ENCODE data around the gene ZSWIM6.

Gene ZSWIM6

DNA sequence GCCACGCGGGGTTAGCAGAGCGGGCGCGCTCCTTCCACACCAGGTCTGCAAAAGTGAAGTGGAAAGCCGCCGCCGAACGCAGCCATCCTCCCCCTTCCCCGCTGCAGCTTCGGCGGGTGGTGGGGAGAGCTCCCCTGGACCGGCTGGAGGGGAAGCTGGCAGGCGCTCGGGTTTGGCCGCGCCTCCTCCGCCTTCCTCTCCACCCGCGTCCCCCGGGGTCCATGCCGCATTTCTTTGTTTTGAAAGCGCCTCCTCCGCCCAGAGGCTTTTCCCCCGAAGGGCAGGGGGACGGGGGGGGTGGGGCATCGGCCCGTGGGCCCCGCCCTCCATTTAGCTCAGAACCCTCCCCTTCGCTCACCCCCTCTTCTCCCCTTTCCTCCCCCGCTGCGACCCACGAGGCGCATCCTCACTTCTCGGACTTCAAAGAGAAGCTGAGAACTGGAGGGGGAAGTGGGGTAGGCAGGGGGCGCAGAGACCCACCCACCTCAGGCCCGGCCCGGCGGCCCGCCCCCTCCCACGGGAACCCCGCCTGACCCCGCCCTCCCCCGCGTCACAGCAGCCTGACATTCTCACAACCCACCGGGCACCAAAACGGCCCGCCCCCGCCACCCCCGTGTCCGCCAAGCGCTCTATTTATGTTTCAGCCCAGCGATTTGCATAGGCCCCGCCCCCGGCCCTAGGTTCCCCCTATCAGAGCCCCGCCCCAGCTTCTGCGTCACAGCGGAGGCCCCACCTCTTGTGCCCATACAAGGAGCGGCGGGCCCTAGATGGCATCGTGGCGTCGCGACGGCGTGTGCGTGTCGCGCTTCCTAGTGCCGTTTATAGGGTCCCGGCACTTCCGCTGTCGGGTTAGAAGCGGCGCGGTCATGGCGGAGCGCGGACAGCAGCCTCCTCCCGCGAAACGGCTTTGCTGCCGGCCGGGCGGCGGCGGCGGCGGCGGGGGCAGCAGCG is at the start of gene ZSWIM6:
ZSWIM6 (plus strand) TSS at position 852 of the 951 bp plus-strand sequence; CDS start at position 867, 15 bp downstream.
- Histone ChIP-seq H3K9ac (ENCODE audit: low read length in 2 of 2) (peak within 1 kb of the TSS; percentile 89 to 90), H3K27me3 (ENCODE audit: control insufficient read depth in 1 of 2, insufficient read depth in 2 of 2, low read length in 2 of 2) (no peaks in the 10 kb centered on the region), H3K4me1 (ENCODE audit: control insufficient read depth, insufficient read depth, low read length) (peaks cover 35% of the 10 kb centered on the region), H3K9me3 (ENCODE audit: control insufficient read depth in 2 of 2, low read length in 2 of 2) (no peaks in the 10 kb centered on the region), H3K27ac (ENCODE audit: low read length) (peak within 1 kb of the TSS; percentile 91), H3K36me3 (ENCODE audit: control insufficient read depth in 2 of 2, insufficient read depth in 2 of 2, low read length in 2 of 2) (no peaks in the 10 kb centered on the region), H3K4me3 (ENCODE audit: low read length in 2 of 2) (peak within 1 kb of the TSS; percentile 93 to 96)

DNA sequence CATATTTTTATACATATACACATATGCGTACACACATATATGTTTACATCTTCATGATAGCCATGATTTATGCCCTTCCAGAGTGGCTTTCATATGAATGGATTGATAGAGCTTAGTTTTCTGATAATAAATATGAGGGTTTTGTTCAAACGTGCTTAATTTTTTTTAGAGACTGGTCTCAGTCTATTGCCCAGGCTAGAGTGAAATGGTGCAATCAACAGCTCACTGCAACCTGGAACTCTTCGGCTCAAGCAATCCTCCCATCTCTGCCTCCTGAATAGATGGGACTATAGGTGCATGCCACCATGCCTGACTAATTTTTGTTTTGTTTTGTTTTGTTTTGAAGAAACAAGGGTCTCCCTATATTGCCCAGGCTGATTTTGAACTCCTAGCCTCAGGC is 48.6 kb upstream of the ZSWIM6 start:
- peaks cover 7% of the 10 kb centered on the region for H3K4me1 ChIP-seq (ENCODE audit: control insufficient read depth, insufficient read depth, low read length)
- H3K36me3 ChIP-seq (ENCODE audit: control insufficient read depth in 2 of 2, insufficient read depth in 2 of 2, low read length in 2 of 2) = no peaks in the 10 kb centered on the region
- H3K27me3 ChIP-seq (ENCODE audit: control insufficient read depth in 1 of 2, insufficient read depth in 2 of 2, low read length in 2 of 2) = no peaks in the 10 kb centered on the region
- no peaks in the 10 kb centered on the region for H3K9me3 ChIP-seq (ENCODE audit: control insufficient read depth in 2 of 2, low read length in 2 of 2)
- no peak overlapping the region for H3K4me3 ChIP-seq (ENCODE audit: low read length in 2 of 2)
- H3K9ac ChIP-seq (ENCODE audit: low read length in 2 of 2) = no peak overlapping the region
- H3K27ac ChIP-seq (ENCODE audit: low read length) = no peak overlapping the region

DNA sequence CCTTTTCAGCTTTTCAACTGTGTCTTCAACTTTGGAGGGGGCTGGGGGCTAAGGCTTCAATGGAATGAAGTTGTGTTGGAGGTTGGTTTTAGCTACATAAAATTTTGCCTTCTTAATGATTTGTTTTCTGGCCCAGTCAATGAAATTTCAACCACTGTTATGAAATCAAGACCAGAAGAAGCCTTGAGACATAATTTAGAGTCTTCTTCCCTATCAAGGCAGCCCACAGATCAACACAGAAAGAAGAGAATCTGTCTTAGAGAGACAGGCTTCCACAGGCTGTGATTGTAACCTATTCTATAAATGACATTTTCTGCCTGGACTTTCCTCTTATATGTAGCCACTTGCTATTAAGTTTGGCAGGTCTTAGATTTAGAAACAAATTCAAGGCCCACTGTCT is 46.5 kb upstream of the ZSWIM6 start:
- H3K36me3 ChIP-seq (ENCODE audit: control insufficient read depth in 2 of 2, insufficient read depth in 2 of 2, low read length in 2 of 2) = no peaks in the 10 kb centered on the region
- H3K4me3 ChIP-seq (ENCODE audit: low read length in 2 of 2) = no peak overlapping the region
- no peak overlapping the region for H3K9ac ChIP-seq (ENCODE audit: low read length in 2 of 2)
- peaks cover 3% of the 10 kb centered on the region for H3K4me1 ChIP-seq (ENCODE audit: control insufficient read depth, insufficient read depth, low read length)
- H3K27ac ChIP-seq (ENCODE audit: low read length) = no peak overlapping the region
- no peaks in the 10 kb centered on the region for H3K27me3 ChIP-seq (ENCODE audit: control insufficient read depth in 1 of 2, insufficient read depth in 2 of 2, low read length in 2 of 2)
- H3K9me3 ChIP-seq (ENCODE audit: control insufficient read depth in 2 of 2, low read length in 2 of 2) = no peaks in the 10 kb centered on the region

DNA sequence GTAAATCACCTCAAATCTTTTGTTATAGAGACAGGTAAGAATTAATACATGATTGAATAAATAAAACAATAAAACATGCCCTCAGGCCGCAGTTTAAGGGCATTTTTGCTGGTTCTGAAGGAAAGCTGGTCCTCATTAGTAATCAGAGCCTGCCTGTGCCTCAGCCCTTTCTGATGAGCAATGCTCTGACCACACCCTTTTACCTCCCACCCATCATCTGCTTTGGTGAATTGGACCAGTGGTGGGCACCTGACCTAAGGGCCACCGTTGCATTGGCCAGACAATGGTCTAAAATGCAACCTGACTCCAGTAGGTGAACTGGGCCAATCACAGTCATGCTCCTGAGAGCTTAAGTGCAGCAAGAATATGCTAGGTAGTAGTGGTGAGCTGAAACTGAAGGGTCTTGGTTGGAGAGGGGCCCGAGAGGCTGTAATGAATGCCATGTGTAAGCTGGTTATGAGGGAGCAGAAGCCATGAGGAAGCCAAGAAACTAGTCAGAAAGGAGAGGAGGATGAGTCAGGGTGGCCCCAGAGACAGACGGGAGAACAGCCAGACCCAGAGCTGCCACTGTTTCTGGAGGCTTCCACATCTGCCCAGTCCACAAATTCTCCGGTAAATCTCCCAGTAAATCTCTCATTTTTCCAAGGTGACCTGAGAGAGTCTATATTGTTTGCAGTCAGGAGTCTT is 45.5 kb upstream of the ZSWIM6 start:
- Histone ChIP-seq H3K9me3 (ENCODE audit: control insufficient read depth in 2 of 2, low read length in 2 of 2) (no peaks in the 10 kb centered on the region), H3K36me3 (ENCODE audit: control insufficient read depth in 2 of 2, insufficient read depth in 2 of 2, low read length in 2 of 2) (no peaks in the 10 kb centered on the region), H3K9ac (ENCODE audit: low read length in 2 of 2) (no peak overlapping the region), H3K4me3 (ENCODE audit: low read length in 2 of 2) (no peak overlapping the region), H3K4me1 (ENCODE audit: control insufficient read depth, insufficient read depth, low read length) (peaks cover 10% of the 10 kb centered on the region), H3K27me3 (ENCODE audit: control insufficient read depth in 1 of 2, insufficient read depth in 2 of 2, low read length in 2 of 2) (no peaks in the 10 kb centered on the region), H3K27ac (ENCODE audit: low read length) (no peak overlapping the region)

DNA sequence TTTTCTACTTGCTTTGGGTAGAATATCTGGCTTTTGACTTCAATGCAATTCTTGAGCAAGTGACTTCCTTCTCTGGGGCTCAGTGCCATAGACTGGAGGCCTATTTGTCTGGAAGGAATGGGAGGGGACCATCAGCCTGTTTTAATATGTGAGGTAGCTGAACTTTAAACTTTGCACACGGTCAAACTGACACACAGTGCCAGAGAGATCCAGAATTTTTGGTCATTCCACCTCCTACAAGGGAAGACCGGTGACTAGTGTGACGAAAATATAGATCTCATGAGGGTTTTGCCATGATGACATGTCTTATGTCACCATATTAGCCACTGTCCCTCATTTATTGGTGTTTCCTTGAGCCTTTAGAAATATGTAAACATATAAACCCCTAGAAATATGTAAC is 44.6 kb upstream of the ZSWIM6 start:
- Histone ChIP-seq H3K4me1 (ENCODE audit: control insufficient read depth, insufficient read depth, low read length) (peaks cover 10% of the 10 kb centered on the region), H3K36me3 (ENCODE audit: control insufficient read depth in 2 of 2, insufficient read depth in 2 of 2, low read length in 2 of 2) (no peaks in the 10 kb centered on the region), H3K4me3 (ENCODE audit: low read length in 2 of 2) (no peak overlapping the region), H3K27me3 (ENCODE audit: control insufficient read depth in 1 of 2, insufficient read depth in 2 of 2, low read length in 2 of 2) (no peaks in the 10 kb centered on the region), H3K9ac (ENCODE audit: low read length in 2 of 2) (no peak overlapping the region), H3K27ac (ENCODE audit: low read length) (no peak overlapping the region), H3K9me3 (ENCODE audit: control insufficient read depth in 2 of 2, low read length in 2 of 2) (no peaks in the 10 kb centered on the region)

DNA sequence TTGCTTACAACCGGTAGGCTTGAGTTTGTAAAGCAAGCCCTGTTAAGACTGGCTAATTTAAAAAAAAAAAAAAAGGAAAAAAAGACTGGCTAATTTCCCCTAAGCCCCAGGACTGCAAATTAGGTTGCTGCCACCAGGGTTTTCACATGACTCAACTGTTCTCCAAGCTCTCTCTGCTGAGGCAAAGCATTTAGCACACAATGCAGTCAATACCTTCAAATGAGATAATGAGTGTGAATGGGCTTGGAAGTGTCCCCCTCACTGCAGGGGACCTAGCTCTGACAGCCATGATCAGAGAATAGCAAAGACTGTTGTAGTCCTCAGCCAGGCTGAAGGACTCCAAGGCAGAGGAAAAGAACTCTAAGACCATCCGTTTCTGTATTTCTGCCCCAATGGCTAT is 42.8 kb upstream of the ZSWIM6 start:
- Histone ChIP-seq H3K9ac (ENCODE audit: low read length in 2 of 2) (no peak overlapping the region), H3K4me3 (ENCODE audit: low read length in 2 of 2) (no peak overlapping the region), H3K9me3 (ENCODE audit: control insufficient read depth in 2 of 2, low read length in 2 of 2) (no peaks in the 10 kb centered on the region), H3K4me1 (ENCODE audit: control insufficient read depth, insufficient read depth, low read length) (peaks cover 13% of the 10 kb centered on the region), H3K27ac (ENCODE audit: low read length) (no peak overlapping the region), H3K36me3 (ENCODE audit: control insufficient read depth in 2 of 2, insufficient read depth in 2 of 2, low read length in 2 of 2) (no peaks in the 10 kb centered on the region), H3K27me3 (ENCODE audit: control insufficient read depth in 1 of 2, insufficient read depth in 2 of 2, low read length in 2 of 2) (no peaks in the 10 kb centered on the region)

DNA sequence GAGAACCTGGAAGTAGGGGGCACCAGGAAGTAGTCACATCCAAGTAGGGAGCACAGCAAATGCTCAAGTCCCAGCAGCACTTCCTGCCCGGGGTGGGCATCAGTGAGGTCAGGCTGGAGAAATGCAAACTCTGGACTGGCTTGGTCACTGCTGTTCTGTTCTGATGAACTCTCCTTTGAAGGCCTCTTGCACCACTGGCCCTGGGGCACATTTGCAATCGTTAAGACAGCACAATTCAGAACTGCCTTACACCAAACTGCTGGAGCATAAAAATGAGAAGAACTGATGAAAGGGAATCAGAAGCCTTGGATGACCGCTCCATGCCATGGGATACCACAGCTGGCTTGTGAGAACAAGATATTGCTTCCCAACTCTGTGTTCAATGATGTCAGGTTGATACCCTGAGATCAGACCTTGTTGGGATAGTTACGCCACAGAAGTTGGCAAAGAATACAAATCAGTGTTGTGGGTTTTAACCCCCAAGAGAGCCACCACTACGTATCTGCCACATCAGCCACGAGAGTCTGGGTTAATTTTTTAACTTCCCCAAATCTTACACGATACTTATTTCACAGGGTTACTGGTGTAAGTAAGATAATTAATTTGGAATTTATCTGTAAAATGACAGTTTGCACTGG is 42.3 kb upstream of the ZSWIM6 start:
- Histone ChIP-seq H3K9me3 (ENCODE audit: control insufficient read depth in 2 of 2, low read length in 2 of 2) (no peaks in the 10 kb centered on the region), H3K27me3 (ENCODE audit: control insufficient read depth in 1 of 2, insufficient read depth in 2 of 2, low read length in 2 of 2) (no peaks in the 10 kb centered on the region), H3K27ac (ENCODE audit: low read length) (no peak overlapping the region), H3K4me3 (ENCODE audit: low read length in 2 of 2) (no peak overlapping the region), H3K36me3 (ENCODE audit: control insufficient read depth in 2 of 2, insufficient read depth in 2 of 2, low read length in 2 of 2) (no peaks in the 10 kb centered on the region), H3K9ac (ENCODE audit: low read length in 2 of 2) (no peak overlapping the region), H3K4me1 (ENCODE audit: control insufficient read depth, insufficient read depth, low read length) (peaks cover 13% of the 10 kb centered on the region)

DNA sequence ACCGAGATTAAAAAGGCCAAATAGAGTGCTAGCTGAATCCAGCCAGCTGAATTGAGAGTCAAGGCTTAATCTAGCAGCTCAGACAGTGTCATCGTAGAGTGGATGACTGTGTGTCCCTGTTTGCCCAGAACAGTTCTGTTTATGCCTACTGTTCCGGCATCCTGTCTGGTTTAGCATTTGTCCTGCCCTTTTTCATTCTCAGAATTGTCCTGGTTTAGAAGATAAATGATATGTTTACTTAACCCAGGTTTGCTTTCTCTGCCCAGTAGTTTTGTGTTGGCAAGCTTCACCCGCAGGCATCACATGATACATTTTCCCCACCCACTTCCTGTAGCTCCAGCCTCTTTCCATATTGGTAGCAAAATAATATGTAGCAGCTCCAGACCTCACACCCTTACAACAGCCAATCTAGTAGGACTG is 41.3 kb upstream of the ZSWIM6 start:
- Histone ChIP-seq H3K9ac (ENCODE audit: low read length in 2 of 2) (peak overlapping the region; percentile 1 to 8), H3K4me3 (ENCODE audit: low read length in 2 of 2) (peak overlapping the region in 1 of 2 donors; percentile 36), H3K36me3 (ENCODE audit: control insufficient read depth in 2 of 2, insufficient read depth in 2 of 2, low read length in 2 of 2) (no peaks in the 10 kb centered on the region), H3K27me3 (ENCODE audit: control insufficient read depth in 1 of 2, insufficient read depth in 2 of 2, low read length in 2 of 2) (no peaks in the 10 kb centered on the region), H3K27ac (ENCODE audit: low read length) (peak overlapping the region; percentile 80), H3K9me3 (ENCODE audit: control insufficient read depth in 2 of 2, low read length in 2 of 2) (no peaks in the 10 kb centered on the region), H3K4me1 (ENCODE audit: control insufficient read depth, insufficient read depth, low read length) (peaks cover 13% of the 10 kb centered on the region)

DNA sequence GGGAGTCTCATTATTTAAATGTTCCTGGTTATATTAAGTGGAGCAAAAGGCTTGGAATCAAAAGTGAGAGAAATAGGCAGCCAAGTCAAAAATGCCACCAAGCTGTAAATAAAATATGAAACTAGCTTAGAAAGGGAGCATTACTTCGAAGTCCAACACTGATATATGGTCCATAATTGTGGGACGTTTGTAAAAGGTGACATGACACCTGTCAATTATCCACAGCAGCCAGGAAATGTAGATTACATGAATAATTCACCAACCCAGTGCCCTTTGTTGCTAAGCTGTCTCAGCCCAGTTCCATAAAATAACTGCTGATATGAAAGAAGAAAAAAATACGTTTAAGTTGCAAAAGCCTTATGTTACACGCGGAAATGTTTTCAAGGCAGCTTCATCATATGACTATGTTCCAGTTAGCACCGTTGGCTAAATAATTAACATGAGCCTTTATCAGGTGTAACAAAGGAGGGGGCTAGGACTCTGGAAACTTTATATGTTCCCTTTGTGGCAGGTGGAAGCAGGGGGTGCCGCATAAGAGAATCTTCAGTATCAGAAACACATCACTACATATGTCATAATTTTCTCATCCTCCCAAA is 39.9 kb upstream of the ZSWIM6 start:
- Histone ChIP-seq H3K27me3 (ENCODE audit: control insufficient read depth in 1 of 2, insufficient read depth in 2 of 2, low read length in 2 of 2) (no peaks in the 10 kb centered on the region), H3K9me3 (ENCODE audit: control insufficient read depth in 2 of 2, low read length in 2 of 2) (no peaks in the 10 kb centered on the region), H3K4me1 (ENCODE audit: control insufficient read depth, insufficient read depth, low read length) (peaks cover 13% of the 10 kb centered on the region), H3K27ac (ENCODE audit: low read length) (no peak overlapping the region), H3K4me3 (ENCODE audit: low read length in 2 of 2) (no peak overlapping the region), H3K36me3 (ENCODE audit: control insufficient read depth in 2 of 2, insufficient read depth in 2 of 2, low read length in 2 of 2) (no peaks in the 10 kb centered on the region), H3K9ac (ENCODE audit: low read length in 2 of 2) (no peak overlapping the region)

DNA sequence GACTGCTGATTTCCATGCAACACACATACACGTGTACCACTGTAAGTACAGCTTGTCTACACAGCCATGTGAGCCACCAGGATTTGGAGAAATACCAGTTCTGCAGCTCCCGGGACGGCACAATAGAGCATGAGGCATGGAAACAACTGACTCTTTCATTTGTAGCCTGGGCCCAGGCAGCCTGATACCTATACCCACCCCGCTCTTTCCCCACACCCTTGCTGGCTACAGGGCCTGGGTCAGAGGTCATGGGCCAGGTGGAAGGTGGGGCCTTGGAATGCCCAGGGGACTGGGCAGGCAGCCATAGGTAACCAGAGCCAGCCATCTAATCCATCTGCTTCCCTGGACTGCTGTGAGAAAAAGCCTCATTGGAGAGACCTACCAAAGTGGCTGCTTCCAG is 39.0 kb upstream of the ZSWIM6 start:
- H3K9me3 ChIP-seq (ENCODE audit: control insufficient read depth in 2 of 2, low read length in 2 of 2) = no peaks in the 10 kb centered on the region
- no peak overlapping the region for H3K9ac ChIP-seq (ENCODE audit: low read length in 2 of 2)
- H3K27me3 ChIP-seq (ENCODE audit: control insufficient read depth in 1 of 2, insufficient read depth in 2 of 2, low read length in 2 of 2) = no peaks in the 10 kb centered on the region
- H3K4me3 ChIP-seq (ENCODE audit: low read length in 2 of 2) = no peak overlapping the region
- H3K4me1 ChIP-seq (ENCODE audit: control insufficient read depth, insufficient read depth, low read length) = peaks cover 13% of the 10 kb centered on the region
- H3K36me3 ChIP-seq (ENCODE audit: control insufficient read depth in 2 of 2, insufficient read depth in 2 of 2, low read length in 2 of 2) = no peaks in the 10 kb centered on the region
- peak overlapping the region; percentile 37 for H3K27ac ChIP-seq (ENCODE audit: low read length)

Measured in stomach smooth muscle (tissue), 2 donors.